Measurements from ENCODE around the gene FHIT. TPM values are rescaled to one million over a fixed set of nuclear protein-coding genes. Genes with fewer than 3 reads are reported as not detected.

The FHIT gene
- polyA plus RNA-seq, 1 of the 3 experiments (the other 2 are of a cell fraction) = 0.41 TPM

- no peak for TF ChIP-seq ZBTB33 (IDR thresholded peaks at IDR 0.05; ENCODE audit: borderline replicate concordance, low read depth)
- no peak for TF ChIP-seq FOSL2 (IDR thresholded peaks at IDR 0.05; ENCODE audit: borderline replicate concordance, low read depth)
- no peak for TF ChIP-seq POLR2AphosphoS5 (IDR thresholded peaks at IDR 0.05; ENCODE audit: low read depth, low read length)
- no peak for TF ChIP-seq FOXM1 (IDR thresholded peaks at IDR 0.05; ENCODE audit: low read depth)
- TF ChIP-seq JUND (IDR thresholded peaks at IDR 0.05) = no peak
- no peak for TF ChIP-seq YY1 (IDR thresholded peaks at IDR 0.05; ENCODE audit: low read depth)
- TF ChIP-seq RAD21 (IDR thresholded peaks at IDR 0.05; ENCODE audit: low read length) = peak; percentile 13
- no peak for TF ChIP-seq CTCF (IDR thresholded peaks at IDR 0.05)
- TF ChIP-seq USF2 (IDR thresholded peaks at IDR 0.05; ENCODE audit: borderline replicate concordance, low read depth, low read length) = no peak
Observed at GRCh38 chr3:59774000-59774399, 1477.3 kb downstream of the FHIT start (continued).

GRCh38 chr3:59772416-59773408 is 1478.5 kb downstream of the FHIT start:
- Histone ChIP-seq H3K9me2 (no peaks in the 10 kb centered on the region), H3K79me2 (ENCODE audit: insufficient read depth) (no peaks in the 10 kb centered on the region), H3K4me3 (ENCODE audit: low read depth in 2 of 2, low read length in 1 of 2) (no peak overlapping the region), H4K20me1 (ENCODE audit: insufficient read depth) (no peaks in the 10 kb centered on the region), H3K4me2 (no peak overlapping the region), H3K9me3 (no peaks in the 10 kb centered on the region), H3K9ac (no peak overlapping the region), H2AFZ (ENCODE audit: low read depth) (no peak overlapping the region), H3K27me3 (ENCODE audit: insufficient read depth) (no peaks in the 10 kb centered on the region), H3K4me1 (ENCODE audit: control insufficient read depth in 1 of 2, insufficient read depth in 2 of 2, low read depth in 1 of 2, low read length in 1 of 2) (peaks cover 0 to 31% of the 10 kb centered on the region in 2 experiments; a peak in 2 of 4 replicates), H3F3A (replicated peaks; ENCODE audit: insufficient read depth) (no peaks in the 10 kb centered on the region), H3K36me3 (replicated peaks in 1 of 2; ENCODE audit: control insufficient read depth in 1 of 2, insufficient read depth in 2 of 2, low read length in 1 of 2) (no peaks in the 10 kb centered on the region), H3K27ac (ENCODE audit: low read depth in 2 of 2, low read length in 1 of 2) (no peak overlapping the region)
- WGBS (ENCODE audit: low lambda C conversion rate) = 65% methylated on average over 12 of the region's 12 CpGs
- no peak for TF ChIP-seq POLR2AphosphoS5 (IDR thresholded peaks at IDR 0.05; ENCODE audit: low read depth, low read length)
- no peak for DNase-seq
- ChIA-PET POLR2A (no interaction called here), CTCF (interaction anchor here (0.6 to 2.0 kb wide), 4 partner anchors 9 to 198 kb away, joined by 3 to 6 read pairs (median 4); no protein-coding TSS in a partner anchor)
